Measurements from ENCODE around the gene OPHN1.

DNA sequence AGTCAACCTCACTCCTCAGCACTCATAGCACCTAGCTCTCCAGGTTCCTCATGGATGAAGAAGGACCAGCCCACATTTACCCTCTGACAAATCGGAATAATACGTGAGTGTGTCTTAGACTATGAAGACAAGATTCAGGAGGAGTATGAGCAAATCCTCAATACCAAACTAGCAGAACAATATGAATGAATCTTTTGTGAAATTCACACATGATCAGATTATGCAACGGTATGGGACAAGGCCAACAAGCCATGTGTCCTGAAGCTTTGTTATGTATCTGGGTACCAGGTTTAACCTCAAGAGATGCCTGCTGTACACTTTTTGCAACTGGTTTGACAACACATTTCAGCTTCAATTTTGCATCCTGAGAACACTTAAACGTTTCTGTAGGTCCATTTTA is 300.1 kb downstream of the OPHN1 start:
- TF ChIP-seq ZNF512 (CRISPR knock-in tag; IDR thresholded peaks at IDR 0.05; ENCODE audit: borderline replicate concordance), result no peak
- no peak for TF ChIP-seq CREM (CRISPR knock-in tag; IDR thresholded peaks at IDR 0.05)
- TF ChIP-seq, protein P1, sequence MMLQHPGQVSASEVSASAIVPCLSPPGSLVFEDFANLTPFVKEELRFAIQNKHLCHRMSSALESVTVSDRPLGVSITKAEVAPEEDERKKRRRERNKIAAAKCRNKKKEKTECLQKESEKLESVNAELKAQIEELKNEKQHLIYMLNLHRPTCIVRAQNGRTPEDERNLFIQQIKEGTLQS (CRISPR knock-in tag; conservative IDR thresholded peaks at IDR 0.05), result no peak
- no peak for TF ChIP-seq FOXP1 (CRISPR knock-in tag; IDR thresholded peaks at IDR 0.05; ENCODE audit: borderline replicate concordance)
- no peak for TF ChIP-seq MYBL2 (CRISPR knock-in tag; IDR thresholded peaks at IDR 0.05)
- TF ChIP-seq, protein P2, sequence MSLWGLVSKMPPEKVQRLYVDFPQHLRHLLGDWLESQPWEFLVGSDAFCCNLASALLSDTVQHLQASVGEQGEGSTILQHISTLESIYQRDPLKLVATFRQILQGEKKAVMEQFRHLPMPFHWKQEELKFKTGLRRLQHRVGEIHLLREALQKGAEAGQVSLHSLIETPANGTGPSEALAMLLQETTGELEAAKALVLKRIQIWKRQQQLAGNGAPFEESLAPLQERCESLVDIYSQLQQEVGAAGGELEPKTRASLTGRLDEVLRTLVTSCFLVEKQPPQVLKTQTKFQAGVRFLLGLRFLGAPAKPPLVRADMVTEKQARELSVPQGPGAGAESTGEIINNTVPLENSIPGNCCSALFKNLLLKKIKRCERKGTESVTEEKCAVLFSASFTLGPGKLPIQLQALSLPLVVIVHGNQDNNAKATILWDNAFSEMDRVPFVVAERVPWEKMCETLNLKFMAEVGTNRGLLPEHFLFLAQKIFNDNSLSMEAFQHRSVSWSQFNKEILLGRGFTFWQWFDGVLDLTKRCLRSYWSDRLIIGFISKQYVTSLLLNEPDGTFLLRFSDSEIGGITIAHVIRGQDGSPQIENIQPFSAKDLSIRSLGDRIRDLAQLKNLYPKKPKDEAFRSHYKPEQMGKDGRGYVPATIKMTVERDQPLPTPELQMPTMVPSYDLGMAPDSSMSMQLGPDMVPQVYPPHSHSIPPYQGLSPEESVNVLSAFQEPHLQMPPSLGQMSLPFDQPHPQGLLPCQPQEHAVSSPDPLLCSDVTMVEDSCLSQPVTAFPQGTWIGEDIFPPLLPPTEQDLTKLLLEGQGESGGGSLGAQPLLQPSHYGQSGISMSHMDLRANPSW (CRISPR knock-in tag; conservative IDR thresholded peaks at IDR 0.05; ENCODE audit: low read depth), result no peak
- TF ChIP-seq IRF2 (CRISPR knock-in tag; IDR thresholded peaks at IDR 0.05; ENCODE audit: borderline replicate concordance, low read depth), result no peak
- TF ChIP-seq CTCF (IDR thresholded peaks at IDR 0.05), result no peak
- TF ChIP-seq, protein P3, sequence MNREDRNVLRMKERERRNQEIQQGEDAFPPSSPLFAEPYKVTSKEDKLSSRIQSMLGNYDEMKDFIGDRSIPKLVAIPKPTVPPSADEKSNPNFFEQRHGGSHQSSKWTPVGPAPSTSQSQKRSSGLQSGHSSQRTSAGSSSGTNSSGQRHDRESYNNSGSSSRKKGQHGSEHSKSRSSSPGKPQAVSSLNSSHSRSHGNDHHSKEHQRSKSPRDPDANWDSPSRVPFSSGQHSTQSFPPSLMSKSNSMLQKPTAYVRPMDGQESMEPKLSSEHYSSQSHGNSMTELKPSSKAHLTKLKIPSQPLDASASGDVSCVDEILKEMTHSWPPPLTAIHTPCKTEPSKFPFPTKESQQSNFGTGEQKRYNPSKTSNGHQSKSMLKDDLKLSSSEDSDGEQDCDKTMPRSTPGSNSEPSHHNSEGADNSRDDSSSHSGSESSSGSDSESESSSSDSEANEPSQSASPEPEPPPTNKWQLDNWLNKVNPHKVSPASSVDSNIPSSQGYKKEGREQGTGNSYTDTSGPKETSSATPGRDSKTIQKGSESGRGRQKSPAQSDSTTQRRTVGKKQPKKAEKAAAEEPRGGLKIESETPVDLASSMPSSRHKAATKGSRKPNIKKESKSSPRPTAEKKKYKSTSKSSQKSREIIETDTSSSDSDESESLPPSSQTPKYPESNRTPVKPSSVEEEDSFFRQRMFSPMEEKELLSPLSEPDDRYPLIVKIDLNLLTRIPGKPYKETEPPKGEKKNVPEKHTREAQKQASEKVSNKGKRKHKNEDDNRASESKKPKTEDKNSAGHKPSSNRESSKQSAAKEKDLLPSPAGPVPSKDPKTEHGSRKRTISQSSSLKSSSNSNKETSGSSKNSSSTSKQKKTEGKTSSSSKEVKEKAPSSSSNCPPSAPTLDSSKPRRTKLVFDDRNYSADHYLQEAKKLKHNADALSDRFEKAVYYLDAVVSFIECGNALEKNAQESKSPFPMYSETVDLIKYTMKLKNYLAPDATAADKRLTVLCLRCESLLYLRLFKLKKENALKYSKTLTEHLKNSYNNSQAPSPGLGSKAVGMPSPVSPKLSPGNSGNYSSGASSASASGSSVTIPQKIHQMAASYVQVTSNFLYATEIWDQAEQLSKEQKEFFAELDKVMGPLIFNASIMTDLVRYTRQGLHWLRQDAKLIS (CRISPR knock-in tag; IDR thresholded peaks at IDR 0.05; ENCODE audit: borderline replicate concordance), result no peak
- no peak for TF ChIP-seq HMGXB4 (CRISPR knock-in tag; IDR thresholded peaks at IDR 0.05)
